ENCODE results near the gene KLF6. TPM values are rescaled to one million over a fixed set of nuclear protein-coding genes. Genes with fewer than 3 reads are reported as not detected.

KLF6 gene
- total RNA-seq, 4 donors from 2014 or later, result 92.5 to 180 (median 145) TPM

DNA sequence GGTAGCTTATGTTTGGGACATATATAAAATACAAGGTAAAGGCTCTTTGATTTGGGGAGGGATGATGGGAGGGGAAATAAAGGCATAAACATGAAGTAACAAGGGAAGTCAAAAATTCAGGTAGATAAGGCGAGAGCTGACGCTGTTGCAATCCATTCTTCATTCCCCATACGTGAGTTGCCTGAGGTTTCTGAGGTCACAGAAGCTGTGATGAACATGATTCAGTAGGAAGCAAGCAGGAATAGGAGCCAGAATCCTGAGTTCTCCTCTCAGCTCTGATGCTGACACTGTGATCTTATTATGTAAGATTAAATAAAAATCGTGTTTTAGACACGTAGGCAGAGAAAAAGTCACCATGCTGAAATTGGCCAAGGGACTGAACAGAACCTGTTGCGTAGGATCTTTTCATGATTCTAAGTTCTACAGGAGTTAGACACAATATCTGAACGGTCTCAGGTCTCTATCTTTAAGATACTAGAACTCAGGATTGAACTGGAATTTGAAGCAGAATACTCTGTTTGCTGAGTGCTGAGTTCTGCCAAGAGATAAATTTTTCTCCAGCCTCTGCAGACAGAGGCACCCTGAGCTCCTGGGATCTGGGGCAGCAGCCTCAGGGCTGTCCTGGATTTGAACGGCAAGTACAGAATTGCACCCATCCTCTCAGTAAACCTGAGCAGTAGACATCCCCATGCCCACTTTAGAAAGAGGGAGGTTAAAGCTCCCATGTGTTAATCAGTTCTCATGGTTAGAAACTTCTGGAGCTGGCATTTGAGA is 21.0 kb downstream of the KLF6 start:
- Histone ChIP-seq H3K9me3 (no peaks in the 10 kb centered on the region), H3K27me3 (no peaks in the 10 kb centered on the region), H3K36me3 (no peaks in the 10 kb centered on the region), H3K4me1 (peaks cover 0 to 7% (median 0%) of the 10 kb centered on the region in 4 donors), H3K27ac (peak overlapping the region in 3 of 4 donors; percentile 11 to 29 (median 26)), H3K4me3 (no peak overlapping the region)
- no peak for TF ChIP-seq POLR2A (IDR thresholded peaks at IDR 0.05)
- TF ChIP-seq, protein P1, sequence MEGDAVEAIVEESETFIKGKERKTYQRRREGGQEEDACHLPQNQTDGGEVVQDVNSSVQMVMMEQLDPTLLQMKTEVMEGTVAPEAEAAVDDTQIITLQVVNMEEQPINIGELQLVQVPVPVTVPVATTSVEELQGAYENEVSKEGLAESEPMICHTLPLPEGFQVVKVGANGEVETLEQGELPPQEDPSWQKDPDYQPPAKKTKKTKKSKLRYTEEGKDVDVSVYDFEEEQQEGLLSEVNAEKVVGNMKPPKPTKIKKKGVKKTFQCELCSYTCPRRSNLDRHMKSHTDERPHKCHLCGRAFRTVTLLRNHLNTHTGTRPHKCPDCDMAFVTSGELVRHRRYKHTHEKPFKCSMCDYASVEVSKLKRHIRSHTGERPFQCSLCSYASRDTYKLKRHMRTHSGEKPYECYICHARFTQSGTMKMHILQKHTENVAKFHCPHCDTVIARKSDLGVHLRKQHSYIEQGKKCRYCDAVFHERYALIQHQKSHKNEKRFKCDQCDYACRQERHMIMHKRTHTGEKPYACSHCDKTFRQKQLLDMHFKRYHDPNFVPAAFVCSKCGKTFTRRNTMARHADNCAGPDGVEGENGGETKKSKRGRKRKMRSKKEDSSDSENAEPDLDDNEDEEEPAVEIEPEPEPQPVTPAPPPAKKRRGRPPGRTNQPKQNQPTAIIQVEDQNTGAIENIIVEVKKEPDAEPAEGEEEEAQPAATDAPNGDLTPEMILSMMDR (IDR thresholded peaks at IDR 0.05), result no peak
- DNase-seq, result peak in 1 of 3 donors; percentile 33

DNA sequence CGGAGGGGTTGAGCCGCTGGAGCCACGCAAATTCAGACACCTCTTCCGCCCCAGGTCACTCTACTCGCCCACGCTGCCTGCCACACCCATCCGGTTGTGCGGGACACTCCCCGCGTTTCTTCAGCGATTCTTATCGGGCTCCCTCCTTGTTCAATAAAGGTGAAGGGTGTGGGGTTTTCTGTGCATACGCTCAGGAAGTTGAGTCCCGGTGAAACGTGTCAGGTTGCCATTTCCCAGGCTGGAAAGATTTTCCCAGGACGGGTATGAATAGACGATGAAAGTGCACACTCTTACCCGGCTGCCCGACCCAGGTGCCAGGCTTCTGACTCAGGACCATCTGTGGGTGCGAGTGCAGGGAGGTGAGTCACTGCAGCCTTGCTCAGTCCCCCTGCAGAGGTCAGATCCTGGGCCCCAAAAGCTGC is 22.0 kb downstream of the KLF6 start:
- Histone ChIP-seq H3K9me3 (no peaks in the 10 kb centered on the region), H3K36me3 (no peaks in the 10 kb centered on the region), H3K27me3 (no peaks in the 10 kb centered on the region), H3K27ac (no peak overlapping the region), H3K4me1 (peaks cover 0 to 7% (median 6%) of the 10 kb centered on the region in 4 donors), H3K4me3 (no peak overlapping the region)
- TF ChIP-seq POLR2A (IDR thresholded peaks at IDR 0.05), result no peak
- TF ChIP-seq, protein P1 (IDR thresholded peaks at IDR 0.05), result no peak
- DNase-seq, result peak in 1 of 3 donors; percentile 47

DNA sequence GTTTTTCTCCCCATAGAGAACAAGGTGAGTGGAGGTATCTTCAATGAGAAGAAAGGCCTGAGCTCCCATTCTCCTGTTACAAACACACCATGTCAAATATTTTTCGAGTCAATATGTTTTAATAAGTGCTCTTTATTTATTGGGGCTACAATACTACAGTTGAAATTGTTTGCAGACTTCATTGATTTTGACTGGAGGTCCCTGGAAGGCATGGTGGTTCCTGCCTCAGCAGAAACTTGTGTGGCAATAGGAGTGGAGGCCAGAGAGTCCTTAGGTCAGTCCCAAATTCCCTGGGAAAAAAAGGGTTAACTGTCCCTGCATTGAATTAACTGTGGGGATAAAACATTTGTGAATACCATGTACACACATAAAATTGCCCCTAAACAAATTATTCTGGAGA is 22.7 kb downstream of the KLF6 start:
- no peak for TF ChIP-seq POLR2A (IDR thresholded peaks at IDR 0.05)
- TF ChIP-seq, protein P1 (IDR thresholded peaks at IDR 0.05), result no peak
- Histone ChIP-seq H3K4me1 (peaks cover 0 to 12% (median 7%) of the 10 kb centered on the region in 4 donors), H3K27ac (no peak overlapping the region), H3K27me3 (no peaks in the 10 kb centered on the region), H3K36me3 (no peaks in the 10 kb centered on the region), H3K4me3 (no peak overlapping the region), H3K9me3 (no peaks in the 10 kb centered on the region)
- DNase-seq, result no peak

DNA sequence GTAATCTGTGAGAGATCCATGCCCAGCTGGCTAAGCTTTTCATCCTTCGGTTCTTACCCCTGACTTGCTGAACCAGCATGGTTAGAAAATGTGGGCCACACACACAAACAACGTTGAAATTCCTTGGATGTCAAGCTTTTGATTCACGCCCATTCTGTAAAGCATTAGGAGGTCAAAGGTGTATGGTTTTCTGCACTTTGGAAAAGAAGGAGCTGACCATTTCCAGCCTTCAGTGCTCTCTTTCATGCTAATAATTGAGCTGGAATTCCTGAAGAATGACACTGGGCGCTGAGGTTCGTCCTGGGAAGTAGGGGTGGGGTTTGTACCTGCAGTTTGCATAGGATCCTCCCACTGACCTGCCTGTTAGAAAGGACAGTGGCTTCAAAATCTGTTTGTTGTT is 23.1 kb downstream of the KLF6 start:
- H3K4me3 ChIP-seq, result no peak overlapping the region
- H3K36me3 ChIP-seq, result no peaks in the 10 kb centered on the region
- peak in 1 of 3 donors; percentile 41 for DNase-seq
- H3K4me1 ChIP-seq, result peaks cover 0 to 14% (median 7%) of the 10 kb centered on the region in 4 donors
- peak overlapping the region in 1 of 4 donors; percentile 65 for H3K27ac ChIP-seq
- H3K9me3 ChIP-seq, result no peaks in the 10 kb centered on the region
- no peaks in the 10 kb centered on the region for H3K27me3 ChIP-seq
- no peak for TF ChIP-seq POLR2A (IDR thresholded peaks at IDR 0.05)
- TF ChIP-seq, protein P1 (IDR thresholded peaks at IDR 0.05), result no peak

DNA sequence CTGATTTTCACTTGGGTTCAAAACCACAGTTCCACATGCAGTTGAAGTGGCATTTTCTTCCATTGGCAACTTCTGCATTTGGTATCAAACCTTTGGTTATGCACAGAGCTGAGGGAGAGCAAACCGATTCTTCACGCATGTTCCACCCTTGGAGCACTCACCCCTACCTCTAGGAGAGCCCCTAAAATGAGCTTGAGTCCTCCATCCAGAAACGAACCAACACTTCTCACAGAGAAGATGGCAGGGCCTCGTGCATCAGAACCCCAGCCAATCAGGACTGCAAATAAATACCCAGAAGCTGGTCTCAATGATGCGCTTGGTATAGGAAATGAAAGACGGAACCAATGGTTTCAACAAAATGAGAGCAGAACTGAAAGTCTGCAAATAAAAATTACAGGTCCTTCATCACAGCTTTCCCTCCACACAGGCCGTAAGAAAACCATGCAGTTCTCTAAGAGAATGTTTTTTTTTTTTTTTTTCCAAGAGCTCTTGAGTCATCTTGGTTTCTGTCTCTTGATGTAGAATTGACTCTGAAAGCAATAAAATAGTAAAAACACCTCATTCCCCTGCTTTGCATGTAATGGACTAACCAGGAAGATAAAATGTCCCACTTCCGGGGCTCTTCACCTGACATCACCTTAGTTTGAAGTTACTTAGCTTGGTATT is 23.9 kb downstream of the KLF6 start:
- Histone ChIP-seq H3K4me1 (peaks cover 0 to 14% (median 7%) of the 10 kb centered on the region in 4 donors), H3K27me3 (no peaks in the 10 kb centered on the region), H3K9me3 (no peaks in the 10 kb centered on the region), H3K4me3 (no peak overlapping the region), H3K36me3 (no peaks in the 10 kb centered on the region), H3K27ac (peak overlapping the region in 1 of 4 donors; percentile 65)
- no peak for TF ChIP-seq POLR2A (IDR thresholded peaks at IDR 0.05)
- TF ChIP-seq, protein P1 (IDR thresholded peaks at IDR 0.05), result no peak
- peak in 1 of 3 donors; percentile 47 for DNase-seq

All from Peyer's patch (tissue), 4 donors.